Osteoblast (primary cell): ENCODE results near the gene JUND. TPM values are rescaled to one million over a fixed set of nuclear protein-coding genes. Genes with fewer than 3 reads are reported as not detected.

ENCODE experiments used
- DNase-seq: peaks from one replicate; pipeline ENCODE4 v3.0.0; 2011; ENCODE audit warnings: low spot score, mixed read lengths; ENCODE audit not compliant: insufficient read length; ENCODE audit errors: missing footprints
- H2AFZ ChIP-seq: 2 replicates; pipeline ENCODE4 v1.6.0; 2011; ENCODE audit warnings: mild to moderate bottlenecking, low read length
- H3K27ac ChIP-seq: 2 replicates; pipeline ENCODE4 v1.5.1; 2011; ENCODE audit warnings: mild to moderate bottlenecking, low read depth, low read length, moderate library complexity
- H3K27me3 ChIP-seq: 2 replicates; pipeline ENCODE4 v1.6.0; 2012; ENCODE audit warnings: mild to moderate bottlenecking, control low read depth, inconsistent platforms, low read length, moderate library complexity; ENCODE audit not compliant: insufficient read depth
- H3K36me3 ChIP-seq: 2 replicates; pipeline ENCODE4 v1.5.1; 2011; ENCODE audit warnings: mild to moderate bottlenecking, low read length, control low read depth, moderate library complexity; ENCODE audit not compliant: insufficient read depth
- H3K4me1 ChIP-seq: 2 replicates; pipeline ENCODE4 v1.5.1; 2011; ENCODE audit warnings: mild to moderate bottlenecking, low read length, control low read depth, moderate library complexity; ENCODE audit not compliant: insufficient read depth
- H3K4me2 ChIP-seq: 2 replicates; pipeline ENCODE4 v1.6.0; 2011; ENCODE audit warnings: mild to moderate bottlenecking, low read length; ENCODE audit not compliant: insufficient read depth
- H3K4me3 ChIP-seq: fragments of 200-600 bp; sonication (generic); 3 replicates; pipeline ENCODE4 v1.5.1; 2012; ENCODE audit warnings: mild to moderate bottlenecking, low read length, inconsistent platforms; ENCODE audit not compliant: insufficient read depth
- H3K79me2 ChIP-seq: 2 replicates; pipeline ENCODE4 v1.6.0; 2012; ENCODE audit warnings: mild to moderate bottlenecking, low read length, control low read depth, inconsistent platforms; ENCODE audit not compliant: insufficient read depth
- H3K9me3 ChIP-seq: 2 replicates; pipeline ENCODE4 v1.5.1; 2011; ENCODE audit warnings: low read depth, low read length, control low read depth
- H4K20me1 ChIP-seq: 2 replicates; pipeline ENCODE4 v1.6.0; 2012; ENCODE audit warnings: mild to moderate bottlenecking, low read length, control low read depth; ENCODE audit not compliant: insufficient read depth
- total RNA-seq: library from RNA; depleted of rRNA; stranded (reverse); fragments of >200 nt; gene quantifications from 2 replicates; pipeline ENCODE4 v1.2.3, GENCODE V29; 2012
- TF ChIP-seq, protein P1 (sequence below): IDR thresholded peaks from 2 replicates; pipeline ENCODE4 v1.5.1; 2011; ENCODE audit warnings: mild to moderate bottlenecking, low read depth, low read length, moderate library complexity; ENCODE audit errors: extremely low read depth

Gene JUND
- total RNA-seq, 1 donor, result 170 TPM

GRCh38 chr19:18292462-18292809, 11.0 kb upstream of the JUND start:
- Histone ChIP-seq H3K4me2 (peak overlapping the region; percentile 98), H3K36me3 (no peaks in the 10 kb centered on the region), H4K20me1 (no peaks in the 10 kb centered on the region), H3K27ac (peak overlapping the region; percentile 94), H3K27me3 (no peaks in the 10 kb centered on the region), H3K4me1 (peaks cover 21% of the 10 kb centered on the region), H3K9me3 (no peaks in the 10 kb centered on the region), H2AFZ (peak overlapping the region; percentile 41), H3K4me3 (peak overlapping the region; percentile 83), H3K79me2 (no peaks in the 10 kb centered on the region)
- no peak for DNase-seq
- TF ChIP-seq, protein P1, sequence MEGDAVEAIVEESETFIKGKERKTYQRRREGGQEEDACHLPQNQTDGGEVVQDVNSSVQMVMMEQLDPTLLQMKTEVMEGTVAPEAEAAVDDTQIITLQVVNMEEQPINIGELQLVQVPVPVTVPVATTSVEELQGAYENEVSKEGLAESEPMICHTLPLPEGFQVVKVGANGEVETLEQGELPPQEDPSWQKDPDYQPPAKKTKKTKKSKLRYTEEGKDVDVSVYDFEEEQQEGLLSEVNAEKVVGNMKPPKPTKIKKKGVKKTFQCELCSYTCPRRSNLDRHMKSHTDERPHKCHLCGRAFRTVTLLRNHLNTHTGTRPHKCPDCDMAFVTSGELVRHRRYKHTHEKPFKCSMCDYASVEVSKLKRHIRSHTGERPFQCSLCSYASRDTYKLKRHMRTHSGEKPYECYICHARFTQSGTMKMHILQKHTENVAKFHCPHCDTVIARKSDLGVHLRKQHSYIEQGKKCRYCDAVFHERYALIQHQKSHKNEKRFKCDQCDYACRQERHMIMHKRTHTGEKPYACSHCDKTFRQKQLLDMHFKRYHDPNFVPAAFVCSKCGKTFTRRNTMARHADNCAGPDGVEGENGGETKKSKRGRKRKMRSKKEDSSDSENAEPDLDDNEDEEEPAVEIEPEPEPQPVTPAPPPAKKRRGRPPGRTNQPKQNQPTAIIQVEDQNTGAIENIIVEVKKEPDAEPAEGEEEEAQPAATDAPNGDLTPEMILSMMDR, result no peak

- peak; percentile 96 for DNase-seq
- H3K9me3 ChIP-seq, result no peaks in the 10 kb centered on the region
- no peaks in the 10 kb centered on the region for H3K79me2 ChIP-seq
- peak overlapping the region; percentile 83 for H3K4me3 ChIP-seq
- H3K36me3 ChIP-seq, result no peaks in the 10 kb centered on the region
- H4K20me1 ChIP-seq, result no peaks in the 10 kb centered on the region
- peak overlapping the region; percentile 94 for H3K27ac ChIP-seq
- peak overlapping the region; percentile 98 for H3K4me2 ChIP-seq
- H3K4me1 ChIP-seq, result peaks cover 21% of the 10 kb centered on the region
- TF ChIP-seq, protein P1, result no peak
- no peaks in the 10 kb centered on the region for H3K27me3 ChIP-seq
- H2AFZ ChIP-seq, result peak overlapping the region; percentile 65
Measured at GRCh38 chr19:18291590-18292461, 10.4 kb upstream of the JUND start.

- no peaks in the 10 kb centered on the region for H3K79me2 ChIP-seq
- no peaks in the 10 kb centered on the region for H4K20me1 ChIP-seq
- H3K9me3 ChIP-seq, result no peaks in the 10 kb centered on the region
- H2AFZ ChIP-seq, result no peak overlapping the region
- H3K27ac ChIP-seq, result peak overlapping the region; percentile 94
- no peaks in the 10 kb centered on the region for H3K36me3 ChIP-seq
- H3K4me3 ChIP-seq, result peak overlapping the region; percentile 83
- peak; percentile 76 for DNase-seq
- peaks cover 28% of the 10 kb centered on the region for H3K4me1 ChIP-seq
- no peaks in the 10 kb centered on the region for H3K27me3 ChIP-seq
- H3K4me2 ChIP-seq, result peak overlapping the region; percentile 98
- TF ChIP-seq, protein P1, result no peak
Measured at GRCh38 chr19:18291019-18291524, 9.7 kb upstream of the JUND start.

GRCh38 chr19:18290302-18291018, 9.0 kb upstream of the JUND start:
- DNase-seq, result peak; percentile 86
- TF ChIP-seq, protein P1, result no peak
- H2AFZ ChIP-seq, result no peak overlapping the region
- no peaks in the 10 kb centered on the region for H4K20me1 ChIP-seq
- no peaks in the 10 kb centered on the region for H3K79me2 ChIP-seq
- no peaks in the 10 kb centered on the region for H3K36me3 ChIP-seq
- peak overlapping the region; percentile 56 for H3K27ac ChIP-seq
- no peak overlapping the region for H3K4me3 ChIP-seq
- H3K4me2 ChIP-seq, result peak overlapping the region; percentile 23
- no peaks in the 10 kb centered on the region for H3K27me3 ChIP-seq
- no peaks in the 10 kb centered on the region for H3K9me3 ChIP-seq
- peaks cover 31% of the 10 kb centered on the region for H3K4me1 ChIP-seq
